T-cell (primary cell): ENCODE measurements around the gene SH3BGRL2. TPM values are rescaled to one million over a fixed set of nuclear protein-coding genes. Genes with fewer than 3 reads are reported as not detected.

Experiments used
- ATAC-seq, 4 experiments: fragments of 200-7000 bp in 3 of 4; fragments of 150-1000 bp in 1 of 4; cut with Tn5 transposase; replicated peaks in 1 of 4; 1 replicate in 3 of 4; 2 replicates in 1 of 4; pipeline ENCODE4 v1.10.0; 2021; ENCODE audit warnings: moderate library complexity in 3 of 4, mild to moderate bottlenecking in 2 of 4, moderate number of reproducible peaks in 1 of 4
- CTCF ChIA-PET, 2 donors: fragments of 300-600 bp; sonication (Branson Sonifier 250); formaldehyde crosslinking; loops; one replicate each; lab custom pipeline; 2022; ENCODE audit warnings: antibody characterized with exemption in 2 of 2; lab: Charles Lee
- POLR2A ChIA-PET, 2 donors: fragments of 300-600 bp; sonication (Branson Sonifier 250); formaldehyde crosslinking; loops; one replicate each; lab custom pipeline; 2022; ENCODE audit warnings: antibody characterized with exemption in 2 of 2; lab: Charles Lee
- DNase-seq, 35 experiments: peaks; one replicate each; pipeline versions ENCODE4 v3.0.0 to v3.0.0-alpha.2; 2013 to 2023
- H3K27ac ChIP-seq: one replicate; pipeline ENCODE4 v1.5.1; 2013; ENCODE audit warnings: low read length
- H3K27me3 ChIP-seq, 2 experiments: replicated peaks in 1 of 2; 1 replicate in 1 of 2; 2 replicates in 1 of 2; pipeline versions ENCODE4 v1.6.1 to v1.7.0; 2013; ENCODE audit warnings: low read length in 1 of 2, mixed read lengths in 1 of 2; ENCODE audit not compliant: control insufficient read depth in 2 of 2, insufficient read depth in 2 of 2; ENCODE audit errors: extremely low read depth in 1 of 2
- H3K36me3 ChIP-seq, 2 donors: 1 replicate in 1 of 2; 2 replicates in 1 of 2; pipeline versions ENCODE4 v1.6.1 to v1.7.0; 2013; ENCODE audit warnings: low read length in 1 of 2; ENCODE audit not compliant: control insufficient read depth in 2 of 2, insufficient read depth in 1 of 2; ENCODE audit errors: extremely low read depth in 1 of 2
- H3K4me1 ChIP-seq, 2 experiments: 1 replicate in 1 of 2; 2 replicates in 1 of 2; pipeline versions ENCODE4 v1.6.1 to v1.7.0; 2013; ENCODE audit warnings: low read length in 2 of 2, mixed read lengths in 1 of 2; ENCODE audit not compliant: insufficient read depth in 2 of 2, control insufficient read depth in 1 of 2; ENCODE audit errors: extremely low read depth in 1 of 2
- H3K4me3 ChIP-seq, 2 donors: 1 replicate in 1 of 2; 2 replicates in 1 of 2; pipeline versions ENCODE4 v1.5.1 to v1.7.0; 2013; ENCODE audit warnings: mild to moderate bottlenecking in 2 of 2, low read length in 1 of 2, moderate library complexity in 1 of 2; ENCODE audit not compliant: control insufficient read depth in 1 of 2; ENCODE audit errors: extremely low read depth in 1 of 2
- H3K9me3 ChIP-seq: 2 replicates; pipeline ENCODE4 v1.7.0; 2013
- H3K27ac Mint-ChIP-seq, 2 donors: one replicate each; pipeline ENCODE4 v1.8.0; 2020 to 2021; ENCODE audit warnings: mild to moderate bottlenecking in 2 of 2, mixed read lengths in 2 of 2
- H3K27me3 Mint-ChIP-seq, 2 donors: one replicate each; pipeline ENCODE4 v1.8.0; 2021 to 2022; ENCODE audit warnings: mixed read lengths in 2 of 2
- H3K36me3 Mint-ChIP-seq: one replicate; pipeline ENCODE4 v1.8.0; 2021; ENCODE audit warnings: mixed read lengths
- H3K4me1 Mint-ChIP-seq, 3 donors: one replicate each; pipeline ENCODE4 v1.8.0; 2020 to 2022; ENCODE audit warnings: mixed read lengths in 3 of 3, mild to moderate bottlenecking in 1 of 3
- H3K4me3 Mint-ChIP-seq, 3 donors: one replicate each; pipeline ENCODE4 v1.8.0; 2020 to 2022; ENCODE audit warnings: mild to moderate bottlenecking in 3 of 3, mixed read lengths in 3 of 3, moderate library complexity in 3 of 3
- H3K9me3 Mint-ChIP-seq, 3 donors: one replicate each; pipeline ENCODE4 v1.8.0; 2020 to 2022; ENCODE audit warnings: mixed read lengths in 3 of 3
- WGBS: methylation state at CpG from one replicate; pipeline ENCODE4 v1.1.5; 2013; ENCODE audit warnings: missing lambda C conversion rate; ENCODE audit not compliant: insufficient coverage; 5-methylcytosine and 5-hydroxymethylcytosine counted together
- total RNA-seq, 35 experiments: library from RNA in 6 of 35; stranded (reverse) in 6 of 35; fragments of 120-200 nt in 1 of 35; gene quantifications; one replicate each; pipeline versions ENCODE4 v1.2.1 to v1.2.4 and lab custom pipeline; 2013 to 2026

The SH3BGRL2 gene
- total RNA-seq (1 to 10 TPM in 4 of 5 donors, under 1 TPM in 1; 0.53 to 8.9 (median 1.4) TPM), total RNA-seq (lab: John Stamatoyannopoulos, UW) (0.34 to 42.1 (median 6.2) reads per million in 29 experiments)
- 3.3 TPM for total RNA-seq (2013)

DNA sequence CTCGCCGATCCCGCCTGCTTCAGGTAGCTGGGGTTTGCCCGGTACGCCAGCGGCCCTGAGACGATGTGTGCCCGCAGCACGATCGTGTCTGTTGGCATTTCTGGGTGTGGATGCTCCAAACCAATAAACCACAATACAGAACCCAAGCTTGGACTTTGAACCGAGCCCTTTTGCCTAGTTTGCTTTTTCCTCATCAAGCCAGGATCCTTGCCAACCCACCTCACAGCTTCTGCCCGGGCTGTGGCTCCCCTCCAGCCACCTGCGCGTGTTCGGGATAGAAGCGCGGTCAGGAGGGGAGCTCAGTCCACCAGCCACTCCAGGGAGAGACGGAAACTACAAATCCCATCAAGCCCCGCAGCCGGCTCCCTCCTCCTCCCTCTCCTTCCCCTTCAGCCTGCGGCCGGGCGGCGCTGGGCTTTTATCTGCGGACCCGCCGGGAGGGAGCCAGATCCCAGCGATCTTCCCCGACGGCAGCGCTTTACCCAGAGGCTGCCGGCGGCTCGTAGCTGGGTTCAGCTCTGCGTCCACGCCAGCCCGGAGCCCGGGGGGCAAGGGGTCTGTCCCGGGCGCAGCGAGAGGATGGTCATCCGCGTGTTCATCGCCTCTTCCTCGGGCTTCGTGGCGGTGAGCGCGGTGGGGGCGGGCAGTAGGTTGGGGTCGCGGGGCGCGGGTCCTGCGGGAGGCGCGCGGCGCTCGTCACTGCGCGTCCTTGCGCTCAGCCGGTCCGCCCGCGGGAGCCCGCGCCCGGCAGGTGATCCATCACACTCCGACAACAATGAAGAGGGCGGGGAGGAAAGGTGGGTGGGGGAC, at the start of gene SH3BGRL2:
SH3BGRL2 (plus strand) TSS at position 447 of the 810 bp plus-strand sequence; CDS start at position 580, 133 bp downstream.
- Histone ChIP-seq H3K27ac (no peak within 1 kb of the TSS), H3K27me3 (peaks cover 18 to 19% of the 10 kb centered on the region in 2 experiments), H3K36me3 (no peaks in the 10 kb centered on the region), H3K4me3 (peak within 1 kb of the TSS; percentile 57 to 78), H3K4me1 (peaks cover 0 to 12% of the 10 kb centered on the region in 2 experiments), H3K9me3 (no peaks in the 10 kb centered on the region)
- ATAC-seq (peak; percentile 57 to 75 (median 66)), DNase-seq (peak in 13 of 35 experiments; percentile 1 to 24 (median 10))
- CTCF ChIA-PET = no interaction called here
- peak within 1 kb of the TSS; percentile 71 to 82 (median 80) for H3K4me3 Mint-ChIP-seq
- no peaks in the 10 kb centered on the region for H3K9me3 Mint-ChIP-seq
- POLR2A ChIA-PET = interaction anchor here in 1 of 2 donors (0.6 kb wide), 1 partner anchor 64 kb away, joined by 6 read pairs; no protein-coding TSS in a partner anchor
- H3K4me1 Mint-ChIP-seq = peaks cover 10 to 13% (median 12%) of the 10 kb centered on the region in 3 donors
- H3K36me3 Mint-ChIP-seq = no peaks in the 10 kb centered on the region
- peak within 1 kb of the TSS in 1 of 2 donors; percentile 25 for H3K27ac Mint-ChIP-seq
- WGBS = 2% methylated on average over 46 of the region's 72 CpGs
- H3K27me3 Mint-ChIP-seq = peaks cover 42 to 53% of the 10 kb centered on the region in 2 donors

DNA sequence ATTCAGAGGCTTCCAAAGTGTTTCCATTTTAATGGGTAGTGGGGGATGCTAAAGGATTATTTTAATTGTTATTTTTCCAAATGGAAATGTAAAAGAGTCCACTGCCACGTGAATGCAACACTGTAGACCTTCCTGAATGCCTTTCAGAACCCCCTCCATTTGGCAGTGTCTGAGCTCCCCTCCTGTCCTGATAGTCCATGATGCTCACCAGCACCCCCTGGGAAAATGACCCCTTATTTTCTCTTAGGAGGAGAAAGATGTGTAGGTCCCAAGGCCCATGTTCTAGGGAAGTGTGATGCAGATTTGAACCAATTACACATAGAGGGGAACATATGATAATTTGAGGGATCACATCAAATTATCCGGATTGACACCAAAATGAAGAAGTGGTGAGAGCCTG, 46.8 kb upstream of the SH3BGRL2 start:
- Mint-ChIP-seq H3K9me3 (peaks cover 10 to 23% (median 16%) of the 10 kb centered on the region in 3 donors), H3K4me1 (no peaks in the 10 kb centered on the region), H3K4me3 (no peak overlapping the region), H3K27me3 (peaks cover 0 to 3% of the 10 kb centered on the region in 2 donors), H3K27ac (no peak overlapping the region), H3K36me3 (peaks cover 4% of the 10 kb centered on the region)
- H3K9me3 ChIP-seq = no peaks in the 10 kb centered on the region
- H3K27me3 ChIP-seq = no peaks in the 10 kb centered on the region
- POLR2A ChIA-PET = no interaction called here
- no peaks in the 10 kb centered on the region for H3K4me1 ChIP-seq
- H3K36me3 ChIP-seq = no peaks in the 10 kb centered on the region
- ATAC-seq (no peak), DNase-seq (no peak)
- no peak overlapping the region for H3K4me3 ChIP-seq
- WGBS = 100% methylated on average over 1 of the region's 2 CpGs
- no peak overlapping the region for H3K27ac ChIP-seq
- CTCF ChIA-PET = interaction anchor here in 1 of 2 donors (0.6 kb wide), 1 partner anchor 15 kb away, joined by 4 read pairs; no protein-coding TSS in a partner anchor

DNA sequence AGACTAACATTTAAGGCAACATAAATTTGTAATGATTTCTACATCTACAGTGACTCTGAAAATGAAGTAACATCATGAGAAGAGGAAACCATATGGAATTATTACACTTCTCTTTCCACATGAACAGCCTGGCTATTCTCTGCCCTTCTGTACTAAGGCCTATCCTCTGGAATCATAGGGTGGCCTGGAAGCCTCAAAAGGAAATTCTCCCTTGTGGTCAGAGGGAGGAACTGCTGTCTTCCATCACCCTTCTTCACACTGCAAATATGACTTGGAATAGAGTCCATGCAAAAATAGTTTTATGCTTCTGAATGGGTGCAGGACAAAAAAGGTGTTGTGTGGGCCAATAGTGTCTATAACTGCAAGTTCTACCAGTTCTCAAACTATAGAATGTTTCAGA, 44.6 kb upstream of the SH3BGRL2 start:
- H3K27me3 Mint-ChIP-seq = no peaks in the 10 kb centered on the region
- no peak overlapping the region for H3K4me3 Mint-ChIP-seq
- Histone ChIP-seq H3K4me3 (no peak overlapping the region), H3K36me3 (no peaks in the 10 kb centered on the region), H3K27me3 (no peaks in the 10 kb centered on the region), H3K27ac (no peak overlapping the region), H3K9me3 (no peaks in the 10 kb centered on the region), H3K4me1 (no peaks in the 10 kb centered on the region)
- POLR2A ChIA-PET = no interaction called here
- no peak overlapping the region for H3K27ac Mint-ChIP-seq
- CTCF ChIA-PET = interaction anchor here in 1 of 2 donors (0.6 kb wide), 1 partner anchor 203 kb away, joined by 4 read pairs; no protein-coding TSS in a partner anchor
- ATAC-seq (no peak), DNase-seq (no peak)
- H3K9me3 Mint-ChIP-seq = peaks cover 4 to 9% (median 7%) of the 10 kb centered on the region in 3 donors
- no peaks in the 10 kb centered on the region for H3K4me1 Mint-ChIP-seq
- H3K36me3 Mint-ChIP-seq = peaks cover 4% of the 10 kb centered on the region

DNA sequence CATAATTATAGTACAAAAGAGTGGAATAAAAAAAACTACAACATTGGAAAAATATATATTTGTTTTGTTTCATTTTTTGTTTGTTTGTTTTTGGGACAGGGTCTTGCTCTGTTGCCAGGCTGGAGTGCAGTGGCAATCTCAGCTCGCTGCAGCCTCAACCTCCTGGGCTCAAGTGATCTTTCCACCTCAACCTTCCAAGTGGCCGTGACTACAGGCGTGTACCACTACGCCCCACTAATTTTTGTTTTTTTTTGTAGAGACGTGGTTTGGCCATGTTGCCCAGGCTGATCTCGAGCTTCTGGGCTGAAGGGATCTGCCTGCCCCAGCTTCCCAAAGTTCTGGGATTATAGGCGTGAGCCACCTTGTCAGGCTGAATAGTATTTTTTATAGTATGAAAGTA, 41.4 kb upstream of the SH3BGRL2 start:
- H3K9me3 ChIP-seq = no peaks in the 10 kb centered on the region
- DNase-seq (no peak), ATAC-seq (no peak)
- Mint-ChIP-seq H3K9me3 (peaks cover 0 to 3% (median 0%) of the 10 kb centered on the region in 3 donors), H3K4me1 (no peaks in the 10 kb centered on the region), H3K4me3 (no peak overlapping the region), H3K27me3 (no peaks in the 10 kb centered on the region), H3K36me3 (no peaks in the 10 kb centered on the region), H3K27ac (no peak overlapping the region)
- H3K27ac ChIP-seq = no peak overlapping the region
- no peaks in the 10 kb centered on the region for H3K27me3 ChIP-seq
- no peaks in the 10 kb centered on the region for H3K36me3 ChIP-seq
- WGBS = 100% methylated on average over 1 of the region's 7 CpGs
- ChIA-PET POLR2A (no interaction called here), CTCF (no interaction called here)
- no peaks in the 10 kb centered on the region for H3K4me1 ChIP-seq
- H3K4me3 ChIP-seq = no peak overlapping the region

DNA sequence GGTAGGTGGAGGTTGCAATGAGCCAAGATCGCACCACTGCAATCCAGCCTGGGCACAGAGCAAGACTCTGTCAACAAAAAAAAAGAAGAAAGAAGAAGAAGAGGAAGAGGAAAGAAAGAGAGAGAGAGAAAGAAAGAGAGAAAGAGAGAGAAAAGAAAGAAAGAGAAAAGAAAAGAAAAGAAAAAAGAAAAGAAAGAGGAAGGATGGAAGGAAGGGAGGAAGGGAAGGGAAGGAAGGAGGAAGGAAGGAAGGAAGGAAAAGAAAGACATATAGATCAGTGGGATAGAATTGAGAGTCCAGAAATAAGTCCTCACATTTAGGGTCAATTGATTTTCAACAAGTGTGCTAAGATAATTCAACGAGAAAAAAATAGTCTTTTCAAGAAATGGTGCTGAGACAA, 34.0 kb upstream of the SH3BGRL2 start:
- ChIA-PET CTCF (no interaction called here), POLR2A (interaction anchor here in 1 of 2 donors (0.6 kb wide), 1 partner anchor 56 kb away, joined by 3 read pairs; no protein-coding TSS in a partner anchor)
- no peaks in the 10 kb centered on the region for H3K27me3 Mint-ChIP-seq
- ATAC-seq (no peak), DNase-seq (no peak)
- H3K9me3 Mint-ChIP-seq = no peaks in the 10 kb centered on the region
- Histone ChIP-seq H3K36me3 (no peaks in the 10 kb centered on the region), H3K4me3 (no peak overlapping the region), H3K27me3 (no peaks in the 10 kb centered on the region), H3K9me3 (no peaks in the 10 kb centered on the region), H3K27ac (no peak overlapping the region), H3K4me1 (no peaks in the 10 kb centered on the region)
- no peak overlapping the region for H3K27ac Mint-ChIP-seq
- WGBS = no CpG with 5 or more reads among the region's 2 CpGs
- H3K4me1 Mint-ChIP-seq = no peaks in the 10 kb centered on the region
- no peaks in the 10 kb centered on the region for H3K36me3 Mint-ChIP-seq
- H3K4me3 Mint-ChIP-seq = no peak overlapping the region

DNA sequence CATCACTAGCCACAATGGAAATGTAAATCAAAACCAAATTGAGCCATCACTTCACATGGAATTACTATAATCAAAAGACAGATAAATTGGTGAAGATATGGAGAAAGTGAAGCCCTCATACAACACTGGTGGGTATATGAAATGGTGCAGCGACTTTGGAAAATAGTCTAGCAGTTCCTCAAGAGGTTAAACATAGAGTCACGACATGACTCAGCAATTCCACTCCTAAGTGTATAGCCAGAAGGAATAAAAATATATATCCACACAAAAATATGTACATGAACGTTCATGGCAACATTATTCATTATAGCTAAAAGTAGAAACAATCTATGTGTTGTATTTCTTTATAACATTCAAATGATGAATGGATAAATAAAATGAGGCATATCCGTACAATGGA, 33.1 kb upstream of the SH3BGRL2 start:
- Mint-ChIP-seq H3K27me3 (no peaks in the 10 kb centered on the region), H3K9me3 (no peaks in the 10 kb centered on the region), H3K36me3 (no peaks in the 10 kb centered on the region), H3K27ac (no peak overlapping the region), H3K4me1 (peaks cover 0 to 2% (median 0%) of the 10 kb centered on the region in 3 donors), H3K4me3 (no peak overlapping the region)
- CTCF ChIA-PET = no interaction called here
- Histone ChIP-seq H3K27ac (no peak overlapping the region), H3K36me3 (no peaks in the 10 kb centered on the region), H3K9me3 (no peaks in the 10 kb centered on the region), H3K27me3 (no peaks in the 10 kb centered on the region), H3K4me1 (no peaks in the 10 kb centered on the region), H3K4me3 (no peak overlapping the region)
- no CpG with 5 or more reads among the region's 4 CpGs for WGBS
- POLR2A ChIA-PET = no interaction called here
- DNase-seq (no peak), ATAC-seq (no peak)
